NCI-H2081 (cell line): ENCODE results near the gene CELF6.
"Not testable (repeated sequence)": the region's sequence is repeated elsewhere in the genome, so short reads cannot be mapped to it uniquely, and the experiment has no call there.

Source experiments
- DNase-seq, 2 experiments: peaks; one replicate each; lab custom pipeline; 2025; lab: John Stamatoyannopoulos, UW

The CELF6 gene

GRCh38 chr15:72315706-72316370 is 4.1 kb downstream of the CELF6 start:
- peak; percentile 47 to 54 for DNase-seq

- no peak for DNase-seq
These were observed 6.1 kb downstream of the CELF6 start for GRCh38 chr15:72313881-72314280.

- DNase-seq = no peak
These were observed 6.5 kb downstream of the CELF6 start for GRCh38 chr15:72313448-72313840.

- DNase-seq = peak; percentile 51 to 58
These were observed 7.1 kb downstream of the CELF6 start for GRCh38 chr15:72312605-72313447.

GRCh38 chr15:72307026-72307425 is 12.9 kb downstream of the CELF6 start:
- no peak for DNase-seq

GRCh38 chr15:72306211-72306785 is 13.7 kb downstream of the CELF6 start:
- DNase-seq = peak in 1 of 2 experiments; percentile 30

GRCh38 chr15:72304596-72304995 is 15.4 kb downstream of the CELF6 start:
- DNase-seq = no peak

- DNase-seq = no peak
These were observed 17.0 kb downstream of the CELF6 start for GRCh38 chr15:72302955-72303354.

- DNase-seq = no peak
These were observed 30.2 kb downstream of the CELF6 start for GRCh38 chr15:72289597-72290325.

GRCh38 chr15:72288796-72289596 is 31.0 kb downstream of the CELF6 start:
- no peak for DNase-seq

- no peak for DNase-seq
These were observed 33.9 kb downstream of the CELF6 start for GRCh38 chr15:72285927-72286516.

- no peak for DNase-seq
These were observed 34.6 kb downstream of the CELF6 start for GRCh38 chr15:72285402-72285801.

- no peak for DNase-seq
These were observed 35.2 kb downstream of the CELF6 start for GRCh38 chr15:72284781-72285180.

GRCh38 chr15:72281713-72282112 is 38.2 kb downstream of the CELF6 start:
- DNase-seq = no peak

- DNase-seq = no peak
These were observed 39.2 kb downstream of the CELF6 start for GRCh38 chr15:72280751-72281150.

- no peak for DNase-seq
These were observed 41.2 kb downstream of the CELF6 start for GRCh38 chr15:72278737-72279136.

- DNase-seq = no peak
These were observed 43.6 kb downstream of the CELF6 start for GRCh38 chr15:72276326-72276700.

- not testable (repeated sequence) for DNase-seq
These were observed 44.2 kb downstream of the CELF6 start for GRCh38 chr15:72275635-72276325.

- no peak for DNase-seq
These were observed 47.0 kb downstream of the CELF6 start for GRCh38 chr15:72272997-72273352.

- peak; percentile 97 to 98 for DNase-seq
These were observed 47.6 kb downstream of the CELF6 start, which contains the start of gene PARP6 for GRCh38 chr15:72272213-72272996. TSS of gene PARP6 (minus strand) at chr15:72272554. CDS start at chr15:72267477, 5,077 bp downstream.
